Measurements from ENCODE around the gene DDX19B.
"Not testable (repeated sequence)": the region's sequence is repeated elsewhere in the genome, so short reads cannot be mapped to it uniquely, and the experiment has no call there.

DDX19B gene

DNA sequence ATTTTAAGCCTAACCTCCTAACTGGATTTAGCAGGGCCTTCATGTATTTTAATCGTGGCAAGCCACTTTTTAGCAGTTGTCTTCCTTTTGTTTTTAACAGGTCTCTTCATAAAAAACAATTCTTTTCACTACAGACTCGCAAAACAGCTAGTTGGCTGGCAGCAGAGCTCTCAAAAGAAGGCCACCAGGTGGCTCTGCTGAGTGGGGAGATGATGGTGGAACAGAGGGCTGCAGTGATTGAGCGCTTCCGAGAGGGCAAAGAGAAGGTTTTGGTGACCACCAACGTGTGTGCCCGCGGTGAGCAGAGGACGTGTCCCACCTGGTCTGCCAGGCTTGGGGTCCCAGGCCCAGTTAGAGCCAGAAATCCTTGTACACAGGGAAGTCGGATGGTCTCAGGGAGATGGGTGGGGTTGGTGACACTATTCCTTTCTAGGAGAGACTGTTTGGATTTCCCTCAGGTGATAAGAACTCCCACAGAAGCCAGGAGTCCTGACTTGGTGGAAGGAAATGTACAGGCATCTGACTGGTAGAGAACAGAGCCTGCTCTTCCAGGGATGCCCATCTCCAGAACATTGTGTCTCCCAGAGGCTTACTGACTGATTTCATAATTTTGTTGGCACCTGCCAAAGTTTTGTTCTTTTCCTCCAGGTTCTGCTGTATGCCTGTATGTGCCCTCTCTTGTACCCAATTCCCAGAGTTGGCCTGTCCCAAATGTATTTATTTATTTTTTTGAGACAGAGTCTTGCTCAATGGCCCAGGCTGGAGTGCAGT is 32.8 kb downstream of the DDX19B start:
- Histone ChIP-seq H3K27ac (ENCODE audit: extremely low read depth, low read depth, low read length) (no peak overlapping the region), H3K4me3 (ENCODE audit: low read depth, low read length) (no peak overlapping the region), H3K4me1 (ENCODE audit: control insufficient read depth, insufficient read depth, low read length) (no peaks in the 10 kb centered on the region), H3K9me3 (ENCODE audit: control insufficient read depth, insufficient read depth, low read depth, low read length) (no peaks in the 10 kb centered on the region), H3K36me3 (ENCODE audit: control insufficient read depth in 2 of 2, insufficient read depth in 1 of 2, low read length in 2 of 2) (peaks cover 28 to 56% of the 10 kb centered on the region in 2 experiments; a peak in 2 of 3 replicates)
- ChIA-PET POLR2A (interaction anchor here (1.0 kb wide), 1 partner anchor 43 kb away, joined by 5 read pairs; the partner anchor contains the start of gene AARS1), CTCF (interaction anchor here (0.6 to 1.0 kb wide), 6 partner anchors 9 to 466 kb away, joined by 3 to 5 read pairs (median 3); no protein-coding TSS in a partner anchor)
- TF ChIP-seq, protein P1, sequence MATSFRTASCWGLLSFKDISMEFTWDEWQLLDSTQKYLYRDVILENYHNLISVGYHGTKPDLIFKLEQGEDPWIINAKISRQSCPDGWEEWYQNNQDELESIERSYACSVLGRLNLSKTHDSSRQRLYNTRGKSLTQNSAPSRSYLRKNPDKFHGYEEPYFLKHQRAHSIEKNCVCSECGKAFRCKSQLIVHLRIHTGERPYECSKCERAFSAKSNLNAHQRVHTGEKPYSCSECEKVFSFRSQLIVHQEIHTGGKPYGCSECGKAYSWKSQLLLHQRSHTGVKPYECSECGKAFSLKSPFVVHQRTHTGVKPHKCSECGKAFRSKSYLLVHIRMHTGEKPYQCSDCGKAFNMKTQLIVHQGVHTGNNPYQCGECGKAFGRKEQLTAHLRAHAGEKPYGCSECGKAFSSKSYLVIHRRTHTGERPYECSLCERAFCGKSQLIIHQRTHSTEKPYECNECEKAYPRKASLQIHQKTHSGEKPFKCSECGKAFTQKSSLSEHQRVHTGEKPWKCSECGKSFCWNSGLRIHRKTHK (tag by site-specific recombination; IDR thresholded peaks at IDR 0.05): no peak
- TF ChIP-seq, protein P2, sequence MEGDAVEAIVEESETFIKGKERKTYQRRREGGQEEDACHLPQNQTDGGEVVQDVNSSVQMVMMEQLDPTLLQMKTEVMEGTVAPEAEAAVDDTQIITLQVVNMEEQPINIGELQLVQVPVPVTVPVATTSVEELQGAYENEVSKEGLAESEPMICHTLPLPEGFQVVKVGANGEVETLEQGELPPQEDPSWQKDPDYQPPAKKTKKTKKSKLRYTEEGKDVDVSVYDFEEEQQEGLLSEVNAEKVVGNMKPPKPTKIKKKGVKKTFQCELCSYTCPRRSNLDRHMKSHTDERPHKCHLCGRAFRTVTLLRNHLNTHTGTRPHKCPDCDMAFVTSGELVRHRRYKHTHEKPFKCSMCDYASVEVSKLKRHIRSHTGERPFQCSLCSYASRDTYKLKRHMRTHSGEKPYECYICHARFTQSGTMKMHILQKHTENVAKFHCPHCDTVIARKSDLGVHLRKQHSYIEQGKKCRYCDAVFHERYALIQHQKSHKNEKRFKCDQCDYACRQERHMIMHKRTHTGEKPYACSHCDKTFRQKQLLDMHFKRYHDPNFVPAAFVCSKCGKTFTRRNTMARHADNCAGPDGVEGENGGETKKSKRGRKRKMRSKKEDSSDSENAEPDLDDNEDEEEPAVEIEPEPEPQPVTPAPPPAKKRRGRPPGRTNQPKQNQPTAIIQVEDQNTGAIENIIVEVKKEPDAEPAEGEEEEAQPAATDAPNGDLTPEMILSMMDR (tag by site-specific recombination; IDR thresholded peaks at IDR 0.05): peak; percentile 63; the same call in 1 of the 2 replicates
- TF ChIP-seq GFI1B (tag by site-specific recombination; IDR thresholded peaks at IDR 0.05) (peak; percentile 72), ZNF2 (tag by site-specific recombination; IDR thresholded peaks at IDR 0.05) (0 out of 2 replicates have a peak, but pooled peaks have one; percentile 39)

DNA sequence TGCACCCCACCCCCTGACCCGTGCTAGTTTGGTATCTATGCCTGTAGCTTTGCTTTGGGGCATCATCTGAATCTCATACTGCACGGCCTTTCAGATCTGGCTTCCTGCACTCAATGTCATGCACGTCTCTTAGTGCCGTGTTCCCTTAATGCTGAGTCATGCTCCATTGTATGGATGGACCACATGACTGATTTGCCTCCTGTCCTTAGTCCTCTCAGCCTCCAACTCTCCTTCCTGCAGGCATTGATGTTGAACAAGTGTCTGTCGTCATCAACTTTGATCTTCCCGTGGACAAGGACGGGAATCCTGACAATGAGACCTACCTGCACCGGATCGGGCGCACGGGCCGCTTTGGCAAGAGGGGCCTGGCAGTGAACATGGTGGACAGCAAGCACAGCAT is 33.7 kb downstream of the DDX19B start:
- peaks cover 23 to 56% of the 10 kb centered on the region in 2 experiments; a peak in 2 of 3 replicates for H3K36me3 ChIP-seq (ENCODE audit: control insufficient read depth in 2 of 2, insufficient read depth in 1 of 2, low read length in 2 of 2)
- H3K4me1 ChIP-seq (ENCODE audit: control insufficient read depth, insufficient read depth, low read length); H3K4me3 ChIP-seq (ENCODE audit: low read depth, low read length); POLR2A ChIA-PET; H3K27ac ChIP-seq (ENCODE audit: extremely low read depth, low read depth, low read length); H3K9me3 ChIP-seq (ENCODE audit: control insufficient read depth, insufficient read depth, low read depth, low read length): not testable (repeated sequence)
- CTCF ChIA-PET: interaction anchor here (0.6 kb wide), 1 partner anchor 10 kb away, joined by 4 read pairs; no protein-coding TSS in a partner anchor

DNA sequence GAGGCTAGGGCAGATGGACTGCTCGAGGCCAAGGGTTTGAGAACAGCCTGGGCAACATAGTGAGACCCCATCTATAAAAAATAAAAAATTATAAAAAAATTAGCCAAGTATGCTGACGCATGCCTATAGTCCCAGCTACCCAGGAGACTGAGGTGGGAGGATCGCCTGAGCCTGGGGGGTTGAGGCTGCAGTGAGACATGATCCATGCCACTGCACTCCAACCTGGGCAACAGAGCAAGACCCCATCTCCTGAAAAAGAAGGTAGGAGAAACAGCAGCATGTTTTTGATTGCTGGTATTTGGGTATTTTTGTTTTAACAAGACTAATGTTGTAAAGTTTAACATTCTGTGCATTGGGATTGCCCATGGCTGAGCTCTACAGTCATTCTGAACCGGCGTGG is 38.8 kb downstream of the DDX19B start:
- ChIA-PET CTCF (no interaction called here), POLR2A (no interaction called here)
- TF ChIP-seq KLF9 (tag by site-specific recombination; IDR thresholded peaks at IDR 0.05; ENCODE audit: low read depth) (no peak), ZNF292 (tag by site-specific recombination; IDR thresholded peaks at IDR 0.05; ENCODE audit: borderline replicate concordance, low read depth) (no peak), ZNF121 (tag by site-specific recombination; IDR thresholded peaks at IDR 0.05) (peak; percentile 93), GLIS2 (tag by site-specific recombination; IDR thresholded peaks at IDR 0.05) (no peak)
- TF ChIP-seq, protein P3, sequence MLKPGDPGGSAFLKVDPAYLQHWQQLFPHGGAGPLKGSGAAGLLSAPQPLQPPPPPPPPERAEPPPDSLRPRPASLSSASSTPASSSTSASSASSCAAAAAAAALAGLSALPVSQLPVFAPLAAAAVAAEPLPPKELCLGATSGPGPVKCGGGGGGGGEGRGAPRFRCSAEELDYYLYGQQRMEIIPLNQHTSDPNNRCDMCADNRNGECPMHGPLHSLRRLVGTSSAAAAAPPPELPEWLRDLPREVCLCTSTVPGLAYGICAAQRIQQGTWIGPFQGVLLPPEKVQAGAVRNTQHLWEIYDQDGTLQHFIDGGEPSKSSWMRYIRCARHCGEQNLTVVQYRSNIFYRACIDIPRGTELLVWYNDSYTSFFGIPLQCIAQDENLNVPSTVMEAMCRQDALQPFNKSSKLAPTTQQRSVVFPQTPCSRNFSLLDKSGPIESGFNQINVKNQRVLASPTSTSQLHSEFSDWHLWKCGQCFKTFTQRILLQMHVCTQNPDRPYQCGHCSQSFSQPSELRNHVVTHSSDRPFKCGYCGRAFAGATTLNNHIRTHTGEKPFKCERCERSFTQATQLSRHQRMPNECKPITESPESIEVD (tag by site-specific recombination; IDR thresholded peaks at IDR 0.05): no peak
- Histone ChIP-seq H3K27ac (ENCODE audit: extremely low read depth, low read depth, low read length) (no peak overlapping the region), H3K9me3 (ENCODE audit: control insufficient read depth, insufficient read depth, low read depth, low read length) (no peaks in the 10 kb centered on the region), H3K4me3 (ENCODE audit: low read depth, low read length) (no peak overlapping the region), H3K4me1 (ENCODE audit: control insufficient read depth, insufficient read depth, low read length) (no peaks in the 10 kb centered on the region), H3K36me3 (ENCODE audit: control insufficient read depth in 2 of 2, insufficient read depth in 1 of 2, low read length in 2 of 2) (peaks cover 6 to 55% of the 10 kb centered on the region in 2 experiments; a peak in 2 of 3 replicates)

DNA sequence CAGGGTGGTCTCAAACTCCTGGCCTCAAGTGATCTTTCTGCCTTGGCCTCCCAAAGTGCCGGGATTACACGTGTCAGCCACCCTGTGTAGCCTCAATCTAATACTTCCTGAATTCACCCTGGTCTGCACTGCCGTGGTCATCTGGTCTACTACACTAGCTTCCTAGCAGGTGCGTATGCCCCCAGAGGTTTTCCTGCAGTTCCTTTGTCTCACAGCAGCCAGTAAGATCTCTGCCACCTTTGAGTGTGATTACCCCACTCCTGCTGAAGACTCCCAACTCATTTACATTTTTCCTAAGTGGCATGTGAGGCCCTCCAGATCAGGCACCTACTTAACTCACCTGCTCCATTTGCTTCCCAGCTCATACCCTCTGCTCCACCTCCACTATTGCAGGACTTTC is 42.6 kb downstream of the DDX19B start:
- H3K36me3 ChIP-seq (ENCODE audit: control insufficient read depth in 2 of 2, insufficient read depth in 1 of 2, low read length in 2 of 2): peaks cover 0 to 26% of the 10 kb centered on the region in 2 experiments; a peak in 2 of 3 replicates
- no peak overlapping the region for H3K27ac ChIP-seq (ENCODE audit: extremely low read depth, low read depth, low read length)
- H3K4me3 ChIP-seq (ENCODE audit: low read depth, low read length): no peak overlapping the region
- H3K9me3 ChIP-seq (ENCODE audit: control insufficient read depth, insufficient read depth, low read depth, low read length): no peaks in the 10 kb centered on the region
- POLR2A ChIA-PET: no interaction called here
- H3K4me1 ChIP-seq (ENCODE audit: control insufficient read depth, insufficient read depth, low read length): no peaks in the 10 kb centered on the region
- CTCF ChIA-PET: no interaction called here
- TF ChIP-seq ZNF830 (tag by site-specific recombination; IDR thresholded peaks at IDR 0.05; ENCODE audit: low read depth) (no peak), ZNF701 (tag by site-specific recombination; IDR thresholded peaks at IDR 0.05) (no peak), YY2 (tag by site-specific recombination; IDR thresholded peaks at IDR 0.05) (no peak), ZNF157 (tag by site-specific recombination; IDR thresholded peaks at IDR 0.05) (no peak), ZNF664 (tag by site-specific recombination; IDR thresholded peaks at IDR 0.05) (no peak), ZIC2 (tag by site-specific recombination; IDR thresholded peaks at IDR 0.05) (no peak), GLIS2 (tag by site-specific recombination; IDR thresholded peaks at IDR 0.05) (no peak), ZNF24 (tag by site-specific recombination; IDR thresholded peaks at IDR 0.05) (no peak), FEZF1 (tag by site-specific recombination; IDR thresholded peaks at IDR 0.05) (no peak)
- TF ChIP-seq, protein P4, sequence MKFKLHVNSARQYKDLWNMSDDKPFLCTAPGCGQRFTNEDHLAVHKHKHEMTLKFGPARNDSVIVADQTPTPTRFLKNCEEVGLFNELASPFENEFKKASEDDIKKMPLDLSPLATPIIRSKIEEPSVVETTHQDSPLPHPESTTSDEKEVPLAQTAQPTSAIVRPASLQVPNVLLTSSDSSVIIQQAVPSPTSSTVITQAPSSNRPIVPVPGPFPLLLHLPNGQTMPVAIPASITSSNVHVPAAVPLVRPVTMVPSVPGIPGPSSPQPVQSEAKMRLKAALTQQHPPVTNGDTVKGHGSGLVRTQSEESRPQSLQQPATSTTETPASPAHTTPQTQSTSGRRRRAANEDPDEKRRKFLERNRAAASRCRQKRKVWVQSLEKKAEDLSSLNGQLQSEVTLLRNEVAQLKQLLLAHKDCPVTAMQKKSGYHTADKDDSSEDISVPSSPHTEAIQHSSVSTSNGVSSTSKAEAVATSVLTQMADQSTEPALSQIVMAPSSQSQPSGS (tag by site-specific recombination; IDR thresholded peaks at IDR 0.05; ENCODE audit: low read depth): no peak
- TF ChIP-seq, protein P5, sequence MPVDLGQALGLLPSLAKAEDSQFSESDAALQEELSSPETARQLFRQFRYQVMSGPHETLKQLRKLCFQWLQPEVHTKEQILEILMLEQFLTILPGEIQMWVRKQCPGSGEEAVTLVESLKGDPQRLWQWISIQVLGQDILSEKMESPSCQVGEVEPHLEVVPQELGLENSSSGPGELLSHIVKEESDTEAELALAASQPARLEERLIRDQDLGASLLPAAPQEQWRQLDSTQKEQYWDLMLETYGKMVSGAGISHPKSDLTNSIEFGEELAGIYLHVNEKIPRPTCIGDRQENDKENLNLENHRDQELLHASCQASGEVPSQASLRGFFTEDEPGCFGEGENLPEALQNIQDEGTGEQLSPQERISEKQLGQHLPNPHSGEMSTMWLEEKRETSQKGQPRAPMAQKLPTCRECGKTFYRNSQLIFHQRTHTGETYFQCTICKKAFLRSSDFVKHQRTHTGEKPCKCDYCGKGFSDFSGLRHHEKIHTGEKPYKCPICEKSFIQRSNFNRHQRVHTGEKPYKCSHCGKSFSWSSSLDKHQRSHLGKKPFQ (tag by site-specific recombination; IDR thresholded peaks at IDR 0.05): no peak

Data from HEK293 (cell line).